ENCODE measurements around the gene SHISAL1. TPM values are rescaled to one million over a fixed set of nuclear protein-coding genes. Genes with fewer than 3 reads are reported as not detected.

The SHISAL1 gene
- total RNA-seq, 1 donor from 2014 or later = 5.0 TPM

GRCh38 chr22:44311855-44312170, 938 bp downstream of the SHISAL1 start:
- Mint-ChIP-seq H3K4me3 (ENCODE audit: unreplicated experiment) (no peak overlapping the region), H3K27me3 (ENCODE audit: unreplicated experiment) (no peaks in the 10 kb centered on the region), H3K27ac (ENCODE audit: unreplicated experiment) (peak overlapping the region; percentile 85), H3K4me1 (ENCODE audit: unreplicated experiment) (peaks cover 52% of the 10 kb centered on the region), H3K9me3 (ENCODE audit: unreplicated experiment) (no peaks in the 10 kb centered on the region), H3K36me3 (ENCODE audit: unreplicated experiment) (no peaks in the 10 kb centered on the region)
- DNase-seq (ENCODE audit: extremely low spot score, unreplicated experiment) = no peak
- TF ChIP-seq, protein P1, sequence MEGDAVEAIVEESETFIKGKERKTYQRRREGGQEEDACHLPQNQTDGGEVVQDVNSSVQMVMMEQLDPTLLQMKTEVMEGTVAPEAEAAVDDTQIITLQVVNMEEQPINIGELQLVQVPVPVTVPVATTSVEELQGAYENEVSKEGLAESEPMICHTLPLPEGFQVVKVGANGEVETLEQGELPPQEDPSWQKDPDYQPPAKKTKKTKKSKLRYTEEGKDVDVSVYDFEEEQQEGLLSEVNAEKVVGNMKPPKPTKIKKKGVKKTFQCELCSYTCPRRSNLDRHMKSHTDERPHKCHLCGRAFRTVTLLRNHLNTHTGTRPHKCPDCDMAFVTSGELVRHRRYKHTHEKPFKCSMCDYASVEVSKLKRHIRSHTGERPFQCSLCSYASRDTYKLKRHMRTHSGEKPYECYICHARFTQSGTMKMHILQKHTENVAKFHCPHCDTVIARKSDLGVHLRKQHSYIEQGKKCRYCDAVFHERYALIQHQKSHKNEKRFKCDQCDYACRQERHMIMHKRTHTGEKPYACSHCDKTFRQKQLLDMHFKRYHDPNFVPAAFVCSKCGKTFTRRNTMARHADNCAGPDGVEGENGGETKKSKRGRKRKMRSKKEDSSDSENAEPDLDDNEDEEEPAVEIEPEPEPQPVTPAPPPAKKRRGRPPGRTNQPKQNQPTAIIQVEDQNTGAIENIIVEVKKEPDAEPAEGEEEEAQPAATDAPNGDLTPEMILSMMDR (IDR thresholded peaks at IDR 0.05) = no peak

- H3K9me3 Mint-ChIP-seq (ENCODE audit: unreplicated experiment) = no peaks in the 10 kb centered on the region
- H3K36me3 Mint-ChIP-seq (ENCODE audit: unreplicated experiment) = no peaks in the 10 kb centered on the region
- H3K27me3 Mint-ChIP-seq (ENCODE audit: unreplicated experiment) = no peaks in the 10 kb centered on the region
- TF ChIP-seq, protein P1 (IDR thresholded peaks at IDR 0.05) = no peak
- H3K4me1 Mint-ChIP-seq (ENCODE audit: unreplicated experiment) = peaks cover 52% of the 10 kb centered on the region
- no peak overlapping the region for H3K4me3 Mint-ChIP-seq (ENCODE audit: unreplicated experiment)
- peak overlapping the region; percentile 85 for H3K27ac Mint-ChIP-seq (ENCODE audit: unreplicated experiment)
- no peak for DNase-seq (ENCODE audit: extremely low spot score, unreplicated experiment)
Observed at GRCh38 chr22:44311104-44311854, 1.5 kb downstream of the SHISAL1 start.

DNA sequence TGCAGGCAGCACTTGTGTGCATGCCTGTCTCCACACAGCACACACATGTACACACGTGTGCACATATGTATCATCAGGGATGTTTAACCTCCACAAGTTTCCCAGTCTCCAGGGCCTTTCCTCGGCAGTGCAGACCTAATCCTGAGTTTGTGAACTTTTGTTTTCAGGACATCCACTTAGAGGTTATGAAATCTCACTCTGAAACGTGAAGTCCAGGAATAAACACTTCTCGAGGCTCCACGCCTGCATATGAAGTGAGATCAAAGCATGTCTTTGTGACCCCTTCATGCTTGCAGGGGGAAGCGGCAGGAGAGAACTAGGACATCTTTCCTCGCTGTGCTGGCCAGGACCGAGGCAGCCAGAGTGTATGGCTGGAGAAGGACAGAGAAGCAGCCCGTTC, 3.1 kb downstream of the SHISAL1 start:
- Mint-ChIP-seq H3K36me3 (ENCODE audit: unreplicated experiment) (no peaks in the 10 kb centered on the region), H3K27ac (ENCODE audit: unreplicated experiment) (peak overlapping the region; percentile 79), H3K27me3 (ENCODE audit: unreplicated experiment) (no peaks in the 10 kb centered on the region), H3K4me1 (ENCODE audit: unreplicated experiment) (peaks cover 59% of the 10 kb centered on the region), H3K9me3 (ENCODE audit: unreplicated experiment) (no peaks in the 10 kb centered on the region), H3K4me3 (ENCODE audit: unreplicated experiment) (no peak overlapping the region)
- no peak for DNase-seq (ENCODE audit: extremely low spot score, unreplicated experiment)
- TF ChIP-seq, protein P1 (IDR thresholded peaks at IDR 0.05) = no peak

DNA sequence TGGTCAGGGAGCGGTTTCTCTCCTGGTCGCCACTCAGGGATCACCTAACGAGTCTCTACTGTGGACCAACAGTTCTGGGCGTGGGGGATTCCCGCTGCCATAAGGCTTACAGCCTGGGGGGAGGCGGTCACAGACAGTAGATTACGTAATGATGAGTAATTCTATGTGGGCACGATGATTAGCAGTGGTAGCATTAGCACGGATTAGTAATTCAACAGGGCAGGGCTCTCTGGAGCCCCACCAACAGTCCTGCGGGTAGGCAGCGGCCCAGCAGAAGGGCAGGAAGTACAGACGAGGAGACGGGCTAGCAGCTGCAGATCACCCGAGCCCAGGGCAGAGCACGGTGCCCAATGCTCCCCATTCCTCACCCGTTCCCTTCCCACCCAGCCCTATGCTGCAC, 3.6 kb downstream of the SHISAL1 start:
- TF ChIP-seq, protein P1 (IDR thresholded peaks at IDR 0.05) = no peak
- Mint-ChIP-seq H3K9me3 (ENCODE audit: unreplicated experiment) (no peaks in the 10 kb centered on the region), H3K4me3 (ENCODE audit: unreplicated experiment) (no peak overlapping the region), H3K36me3 (ENCODE audit: unreplicated experiment) (no peaks in the 10 kb centered on the region), H3K27ac (ENCODE audit: unreplicated experiment) (peak overlapping the region; percentile 79), H3K4me1 (ENCODE audit: unreplicated experiment) (peaks cover 63% of the 10 kb centered on the region), H3K27me3 (ENCODE audit: unreplicated experiment) (no peaks in the 10 kb centered on the region)
- DNase-seq (ENCODE audit: extremely low spot score, unreplicated experiment) = no peak

DNA sequence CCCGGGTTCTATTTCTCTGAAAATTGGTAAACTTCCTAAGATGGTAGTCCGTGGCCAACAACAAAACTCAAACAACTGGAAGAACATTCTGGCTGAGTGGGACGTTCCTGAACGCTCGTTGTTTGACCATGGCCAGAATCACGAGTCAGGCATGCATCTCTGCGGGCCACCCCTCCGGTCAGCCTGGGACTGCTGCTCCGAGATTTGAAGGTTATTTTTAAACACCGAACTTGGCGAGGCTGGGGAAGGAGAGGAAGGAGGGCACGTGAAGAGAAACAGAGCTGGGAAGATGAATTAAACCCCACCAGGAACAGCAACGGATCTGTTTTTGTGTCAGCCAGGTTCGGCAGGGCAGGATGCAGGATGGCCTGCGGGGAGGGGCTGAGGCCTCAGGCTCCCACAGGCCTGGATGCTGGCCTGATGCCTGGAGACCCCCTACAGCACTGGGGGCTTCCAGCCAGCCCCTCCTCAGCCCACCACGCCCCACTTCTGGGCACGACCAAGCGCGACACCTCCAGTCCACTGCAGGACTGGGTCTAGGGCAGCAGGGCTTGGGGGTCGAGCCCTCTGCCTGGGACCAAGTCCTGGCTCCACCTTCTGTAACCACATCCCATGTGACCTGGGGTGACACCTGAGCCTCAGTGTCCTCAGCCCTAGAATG, 5.1 kb downstream of the SHISAL1 start:
- Mint-ChIP-seq H3K4me3 (ENCODE audit: unreplicated experiment) (no peak overlapping the region), H3K9me3 (ENCODE audit: unreplicated experiment) (no peaks in the 10 kb centered on the region), H3K27ac (ENCODE audit: unreplicated experiment) (no peak overlapping the region), H3K4me1 (ENCODE audit: unreplicated experiment) (peaks cover 59% of the 10 kb centered on the region), H3K36me3 (ENCODE audit: unreplicated experiment) (no peaks in the 10 kb centered on the region), H3K27me3 (ENCODE audit: unreplicated experiment) (no peaks in the 10 kb centered on the region)
- TF ChIP-seq, protein P1 (IDR thresholded peaks at IDR 0.05) = no peak
- no peak for DNase-seq (ENCODE audit: extremely low spot score, unreplicated experiment)
